SIG-M5 treated with dmso at 0.1 percent for 504 hours (cell line): ENCODE data around the gene RPLP2.

ENCODE experiments used
- DNase-seq: peaks from one replicate; lab custom pipeline; 2025; ENCODE audit not compliant: unreplicated experiment; lab: John Stamatoyannopoulos, UW

RPLP2 gene

DNA sequence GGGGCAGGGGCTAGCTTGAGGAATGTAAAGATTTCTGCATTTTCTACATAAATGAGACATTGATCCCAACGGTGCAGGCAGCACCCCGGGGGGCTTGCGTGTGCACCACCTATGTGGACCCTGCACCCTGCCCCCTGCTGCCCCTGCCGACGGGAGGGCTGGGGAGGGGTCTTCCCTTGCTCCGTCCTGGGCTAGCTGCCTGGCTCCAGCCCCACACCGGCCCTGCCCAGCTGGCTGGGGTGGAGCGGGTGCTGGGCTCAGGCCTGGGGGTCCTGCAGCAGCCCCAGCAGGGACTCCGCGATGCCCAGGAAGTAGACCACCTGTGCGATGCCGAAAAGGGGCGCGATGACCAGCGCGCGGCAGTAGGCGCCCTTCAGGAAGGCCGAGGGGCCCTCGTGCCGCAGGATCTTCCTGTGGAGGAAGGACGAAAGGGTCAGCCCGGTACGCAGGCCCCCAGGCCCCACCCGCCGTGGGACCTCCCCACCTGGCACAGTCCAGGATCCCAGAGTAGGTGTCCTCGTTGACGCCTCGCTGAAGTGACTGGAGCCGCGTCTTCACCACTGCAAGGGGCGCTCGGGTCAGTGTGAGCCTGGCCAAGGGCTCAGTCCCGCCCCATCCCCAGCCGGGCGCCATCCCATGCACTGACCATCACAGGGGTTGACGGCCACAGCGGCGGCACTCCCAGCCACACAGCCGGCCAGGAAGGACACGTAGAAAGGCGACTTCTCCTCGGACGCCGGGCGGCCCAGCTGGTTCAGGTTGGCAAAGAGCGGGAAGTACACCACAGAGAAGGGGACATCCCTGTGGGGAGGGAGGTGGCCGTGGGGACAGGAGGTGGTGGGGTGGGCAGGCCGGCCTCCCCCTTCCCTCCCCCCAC is 17.9 kb upstream of the RPLP2 start:
- DNase-seq = no peak

GRCh38 chr11:792535-792821 is 17.3 kb upstream of the RPLP2 start:
- DNase-seq = no peak

DNA sequence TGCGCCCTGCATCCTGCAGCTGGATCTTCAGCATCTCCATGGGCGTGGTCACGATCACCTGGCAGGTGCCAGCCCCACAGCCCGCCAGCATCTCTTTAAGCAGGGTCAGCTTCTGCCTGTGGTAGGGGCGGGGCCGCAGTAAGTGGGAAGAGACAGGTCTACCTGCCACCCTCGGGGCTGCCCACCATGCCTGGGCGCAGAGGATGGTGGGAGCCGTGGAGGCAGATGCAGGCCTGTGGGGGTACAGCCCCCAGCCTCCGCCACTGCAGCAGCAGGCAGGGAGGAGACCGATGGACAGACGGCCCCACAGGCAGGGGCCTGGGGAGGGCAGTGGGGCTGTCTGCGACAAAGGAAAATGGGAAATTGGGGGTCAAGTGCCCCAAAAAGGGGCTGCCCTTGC is 16.9 kb upstream of the RPLP2 start:
- DNase-seq = no peak

GRCh38 chr11:793556-793955 is 16.2 kb upstream of the RPLP2 start:
- DNase-seq = no peak

DNA sequence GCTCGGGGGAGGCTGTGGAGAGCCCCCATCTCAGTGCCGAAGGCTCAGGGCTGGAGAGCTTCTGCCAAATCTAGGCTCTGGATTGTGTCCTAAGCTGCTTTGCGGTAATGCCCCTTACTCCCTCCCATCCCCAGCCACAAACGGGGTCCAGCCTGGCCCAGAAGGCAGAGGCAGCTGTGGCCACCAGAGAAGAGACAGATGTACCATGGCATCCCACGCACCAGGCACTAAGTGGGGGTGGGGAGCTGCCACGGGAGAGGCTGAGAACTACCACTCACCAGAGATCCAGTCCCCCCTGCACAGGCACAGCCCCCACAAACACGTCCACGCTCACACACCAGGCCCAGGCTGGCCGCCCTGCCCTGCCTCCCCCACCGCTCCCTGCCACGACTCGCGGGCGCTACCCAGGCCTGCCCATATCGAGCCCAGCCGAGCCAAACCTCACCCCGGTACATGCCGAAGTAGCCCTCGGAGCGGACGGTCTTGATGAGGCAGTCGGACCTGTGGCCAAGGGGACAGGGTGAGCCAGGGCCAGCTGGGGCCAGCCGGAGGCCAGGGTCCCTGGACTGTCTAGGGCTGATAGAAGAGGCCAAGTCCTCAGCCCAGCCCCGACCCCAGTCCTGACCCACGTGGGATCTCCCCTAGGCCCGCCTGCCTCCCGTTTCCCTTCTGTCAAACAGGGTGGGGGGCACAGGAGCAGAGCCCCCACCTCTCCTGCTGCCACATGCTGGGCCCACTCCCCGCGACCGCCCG is 15.6 kb upstream of the RPLP2 start:
- no peak for DNase-seq

GRCh38 chr11:794766-795633 is 14.8 kb upstream of the RPLP2 start:
- DNase-seq = no peak

DNA sequence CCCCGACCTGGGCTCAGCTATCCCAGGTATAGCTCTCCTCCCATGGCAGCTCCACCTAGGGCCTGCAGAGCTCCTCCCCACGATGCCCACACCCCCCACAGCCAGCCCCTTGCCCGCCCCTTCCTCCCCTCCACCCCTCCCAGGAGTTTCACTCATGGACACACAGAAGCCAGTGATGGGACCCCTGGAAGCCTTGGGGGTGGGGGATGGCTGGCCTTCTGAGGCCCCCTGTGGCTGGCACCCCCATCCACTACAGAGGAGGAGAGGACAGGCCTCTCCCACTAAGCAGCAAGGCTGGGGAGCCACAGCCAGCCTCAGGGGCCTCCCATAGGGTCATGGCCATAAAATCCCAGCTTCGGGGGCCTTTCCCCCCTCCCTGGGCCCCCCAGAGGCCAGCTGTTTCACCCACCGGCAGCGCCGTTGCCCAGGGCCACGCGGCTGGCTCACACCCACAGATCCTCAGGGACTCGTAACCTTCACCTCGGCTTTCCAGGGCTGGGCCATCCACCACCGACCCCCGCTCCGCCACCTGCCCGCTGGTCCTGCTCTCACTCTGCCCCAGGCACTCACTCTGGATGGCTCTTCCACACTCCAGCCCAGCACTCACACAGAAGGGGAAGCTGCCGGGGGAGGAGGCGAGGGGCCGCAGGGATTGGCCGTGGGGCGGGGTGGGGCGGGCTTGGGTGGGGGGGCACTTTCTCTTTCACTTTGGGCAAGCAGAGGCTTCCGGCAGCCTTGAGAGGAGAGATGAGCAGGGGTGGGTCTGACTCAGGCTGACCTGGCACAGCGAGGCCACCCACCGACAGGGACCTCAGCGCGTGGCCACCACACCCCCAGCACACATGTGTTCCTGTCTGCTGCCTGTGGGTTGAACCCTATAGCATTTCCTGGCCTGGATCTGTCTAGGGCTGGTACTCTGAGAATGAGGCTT is 13.9 kb upstream of the RPLP2 start:
- peak; percentile 84 for DNase-seq

- DNase-seq = no peak
Observed at GRCh38 chr11:796565-797295, 13.0 kb upstream of the RPLP2 start.

GRCh38 chr11:797296-798092 is 12.3 kb upstream of the RPLP2 start:
- DNase-seq = peak; percentile 94

GRCh38 chr11:798093-798713 is 11.6 kb upstream of the RPLP2 start, which contains the start of gene SLC25A22:
TSS of gene SLC25A22 (minus strand) at chr11:798281. CDS start at chr11:795006, 3,275 bp downstream.
- DNase-seq = peak; percentile 54

GRCh38 chr11:799641-800316 is 10.0 kb upstream of the RPLP2 start:
- DNase-seq = no peak

- DNase-seq = no peak
Observed at GRCh38 chr11:800473-800872, 9.3 kb upstream of the RPLP2 start.

DNA sequence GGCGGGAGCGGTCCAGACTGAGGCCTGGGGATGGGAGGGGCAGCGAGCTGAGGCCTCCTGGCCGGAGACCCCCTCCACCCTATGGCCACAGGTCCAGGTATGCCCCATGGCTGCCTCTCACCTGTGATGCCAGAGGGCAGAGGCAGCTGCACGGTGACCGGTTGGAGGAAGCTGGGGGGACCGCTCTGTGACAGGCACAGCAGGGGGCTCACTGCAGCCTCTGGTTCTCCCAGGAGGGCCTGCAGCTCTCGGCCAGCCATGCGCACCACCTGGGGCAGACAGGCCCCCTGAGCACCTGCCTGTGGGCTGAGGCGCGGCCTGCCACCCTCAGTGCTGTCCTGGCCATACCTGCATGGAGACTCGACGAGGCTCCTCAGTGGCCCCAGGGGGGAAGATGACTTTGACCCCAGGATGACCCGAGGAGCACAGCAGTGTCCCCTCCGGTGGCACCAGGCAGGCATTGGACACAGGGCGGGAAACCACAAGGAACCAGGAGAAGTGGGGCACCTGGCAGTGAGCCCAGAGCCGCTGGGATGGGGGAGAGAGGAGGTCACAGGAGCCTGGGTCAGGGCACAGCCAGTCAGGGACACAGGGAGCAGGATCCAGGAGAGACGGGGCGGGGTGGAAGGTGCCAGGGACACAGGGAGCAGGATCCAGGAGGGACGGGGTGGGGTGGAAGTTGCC is 8.5 kb upstream of the RPLP2 start:
- DNase-seq = no peak

GRCh38 chr11:802018-802617 is 7.6 kb upstream of the RPLP2 start:
- DNase-seq = no peak

DNA sequence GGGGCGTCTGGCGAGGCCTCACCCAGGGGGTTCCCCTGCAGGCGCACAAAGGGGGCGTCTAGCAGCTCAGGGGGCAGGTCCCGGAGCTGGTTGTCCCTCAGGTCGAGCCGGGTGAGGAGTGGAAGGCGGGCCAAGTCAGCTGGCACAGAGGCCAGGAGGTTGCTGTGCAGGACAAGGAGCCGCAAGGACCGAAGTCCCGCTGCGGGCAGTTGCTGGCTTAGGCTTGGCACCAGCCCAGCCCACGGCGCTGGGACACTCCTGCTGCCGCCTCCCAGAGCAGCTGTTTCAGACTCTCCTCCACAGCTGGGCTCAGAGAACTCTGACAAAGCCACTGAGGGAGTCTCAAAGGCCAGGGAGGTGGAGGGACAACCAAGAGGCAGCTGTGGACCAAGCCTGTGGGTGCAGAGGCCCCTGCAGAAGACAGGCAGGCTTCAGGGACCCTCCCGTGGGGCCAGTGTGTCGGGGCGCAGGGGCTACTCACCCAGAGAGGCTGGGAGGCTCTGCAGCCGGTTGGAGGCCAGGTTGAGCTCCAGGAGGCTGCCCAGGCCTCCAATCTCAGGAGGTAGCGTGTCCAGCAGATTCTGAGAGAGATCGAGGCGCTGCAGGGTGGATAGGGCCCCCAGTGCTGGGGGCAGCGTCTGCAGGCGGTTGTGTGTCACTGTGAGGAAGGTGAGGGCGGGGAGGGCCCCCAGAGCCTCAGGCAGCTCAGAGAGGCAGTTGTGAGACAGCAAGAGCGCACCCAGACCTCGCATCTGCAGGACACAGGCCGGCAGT is 6.9 kb upstream of the RPLP2 start:
- no peak for DNase-seq

GRCh38 chr11:803467-803742 is 6.4 kb upstream of the RPLP2 start:
- no peak for DNase-seq
